GM19324 (cell line): ENCODE results near the gene CACNA2D4.

ENCODE experiments used
- ATAC-seq: cut with Tn5 transposase; IDR thresholded peaks from one replicate; pipeline ENCODE4 v1.9.1; 2021; ENCODE audit warnings: mild to moderate bottlenecking, moderate library complexity; ENCODE audit not compliant: unreplicated experiment, low FRiP score

CACNA2D4 gene

DNA sequence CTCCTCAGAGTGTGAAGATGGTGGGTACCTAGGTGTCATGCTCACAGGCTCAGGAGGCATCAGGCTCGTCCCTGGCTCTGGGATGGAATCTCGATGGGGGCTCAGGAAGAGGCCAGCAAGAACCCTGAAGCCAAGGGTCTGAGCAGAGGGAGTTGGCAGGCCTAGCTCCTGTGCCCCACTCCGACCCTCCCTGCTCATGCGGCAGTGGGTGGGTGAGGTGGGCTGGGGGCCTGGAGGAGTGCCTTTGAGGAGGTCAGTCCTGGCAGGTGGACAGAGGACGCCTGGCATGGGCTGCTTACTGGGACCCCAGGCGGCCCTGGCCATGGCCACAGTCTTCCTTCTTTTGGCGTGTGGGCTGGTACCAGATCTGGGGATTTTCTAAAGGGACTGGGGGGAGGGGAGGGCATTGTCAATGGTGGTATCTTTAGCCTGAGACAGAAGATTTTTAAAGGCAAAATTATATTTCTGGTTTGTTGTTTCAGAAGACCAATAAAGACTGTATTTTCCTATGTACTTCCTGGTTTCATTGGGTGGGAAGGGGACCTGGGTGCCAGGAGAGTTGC lies 82.1 kb downstream of the CACNA2D4 start:
- no peak for ATAC-seq

DNA sequence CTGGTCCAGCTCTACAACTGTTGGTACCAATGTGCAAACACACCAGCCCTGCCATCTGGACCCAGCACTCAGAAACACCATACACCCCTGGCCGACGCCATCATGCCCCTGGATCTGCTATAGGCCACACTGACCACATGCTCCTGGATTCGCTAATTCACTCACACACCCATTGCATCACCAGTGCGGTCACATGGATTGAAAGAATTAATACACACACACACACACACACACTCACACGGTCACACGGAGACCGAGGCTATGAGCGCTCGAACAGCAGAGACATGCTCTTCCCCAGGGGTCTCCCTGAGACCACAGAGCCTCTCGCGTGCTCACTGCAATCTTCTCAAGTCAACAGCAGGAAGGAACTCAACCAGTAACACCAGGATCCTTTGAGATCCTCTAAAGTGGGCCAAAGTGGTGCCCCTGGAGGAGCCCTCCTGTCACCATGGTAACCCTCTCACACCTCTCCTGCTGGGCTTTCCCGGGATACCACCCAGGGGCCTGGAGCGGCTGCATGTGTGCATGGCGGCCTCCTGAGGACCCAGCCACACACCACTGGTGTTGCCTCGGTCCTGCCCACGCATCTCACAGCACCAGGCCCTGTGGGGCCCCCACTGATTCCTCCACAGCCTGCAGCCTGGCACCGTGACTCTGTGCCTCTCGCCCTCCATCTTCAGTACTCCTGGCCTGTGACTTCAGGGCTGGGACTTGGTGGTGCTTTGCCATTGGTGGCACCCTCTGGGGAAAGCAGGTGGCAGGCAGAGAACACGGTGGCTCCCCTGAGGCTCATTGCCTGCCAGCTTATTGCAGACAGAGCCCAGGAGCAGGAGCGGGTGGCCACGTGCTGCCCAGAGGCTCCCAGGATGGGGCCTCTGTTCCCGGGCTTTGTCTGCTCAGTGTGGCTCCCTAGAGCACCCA lies 83.0 kb downstream of the CACNA2D4 start:
- no peak for ATAC-seq

- ATAC-seq: no peak
These were observed 84.1 kb downstream of the CACNA2D4 start for GRCh38 chr12:1834186-1834925.

GRCh38 chr12:1833596-1834028 lies 84.8 kb downstream of the CACNA2D4 start:
- ATAC-seq: no peak

DNA sequence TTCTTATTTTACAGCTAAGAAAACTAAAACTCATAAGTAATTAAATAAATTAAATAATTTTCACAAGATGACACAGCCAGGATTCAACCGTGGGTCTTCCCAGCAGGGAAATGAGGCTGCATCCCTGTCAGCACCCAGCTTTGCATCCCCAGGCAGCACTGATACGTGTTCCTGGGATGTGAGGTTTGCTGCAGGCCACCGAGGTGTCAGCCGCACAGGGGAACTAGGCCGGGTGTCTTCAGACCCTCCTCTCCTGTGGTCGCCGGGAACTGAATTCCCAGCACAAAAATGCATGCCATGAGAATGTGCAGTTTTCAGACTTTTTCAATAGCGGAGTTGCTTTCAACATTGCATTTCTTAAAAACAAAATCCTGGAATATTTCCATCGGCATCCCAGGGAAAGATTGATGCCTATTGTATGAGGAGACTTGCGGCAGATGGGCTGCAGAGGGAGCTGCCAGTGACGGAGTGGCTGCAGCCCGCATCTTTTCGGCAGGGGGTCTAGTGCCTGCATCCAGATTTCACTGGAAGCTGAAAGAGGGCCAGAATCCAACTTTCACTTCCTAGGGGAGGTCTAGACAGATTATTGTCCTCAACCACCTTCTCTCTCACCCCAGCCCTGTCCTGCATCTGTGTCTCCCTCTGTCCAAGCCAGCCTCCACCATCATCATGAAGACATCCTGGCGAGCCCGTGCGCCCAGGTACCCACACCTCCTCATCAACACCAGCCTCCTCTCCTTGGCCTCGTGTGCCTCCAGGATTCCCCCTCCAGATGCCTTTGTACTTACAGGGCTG lies 85.5 kb downstream of the CACNA2D4 start:
- ATAC-seq: no peak

- no peak for ATAC-seq
These were observed 87.2 kb downstream of the CACNA2D4 start for GRCh38 chr12:1830981-1831963.

GRCh38 chr12:1830401-1830845 lies 88.0 kb downstream of the CACNA2D4 start:
- ATAC-seq: no peak

DNA sequence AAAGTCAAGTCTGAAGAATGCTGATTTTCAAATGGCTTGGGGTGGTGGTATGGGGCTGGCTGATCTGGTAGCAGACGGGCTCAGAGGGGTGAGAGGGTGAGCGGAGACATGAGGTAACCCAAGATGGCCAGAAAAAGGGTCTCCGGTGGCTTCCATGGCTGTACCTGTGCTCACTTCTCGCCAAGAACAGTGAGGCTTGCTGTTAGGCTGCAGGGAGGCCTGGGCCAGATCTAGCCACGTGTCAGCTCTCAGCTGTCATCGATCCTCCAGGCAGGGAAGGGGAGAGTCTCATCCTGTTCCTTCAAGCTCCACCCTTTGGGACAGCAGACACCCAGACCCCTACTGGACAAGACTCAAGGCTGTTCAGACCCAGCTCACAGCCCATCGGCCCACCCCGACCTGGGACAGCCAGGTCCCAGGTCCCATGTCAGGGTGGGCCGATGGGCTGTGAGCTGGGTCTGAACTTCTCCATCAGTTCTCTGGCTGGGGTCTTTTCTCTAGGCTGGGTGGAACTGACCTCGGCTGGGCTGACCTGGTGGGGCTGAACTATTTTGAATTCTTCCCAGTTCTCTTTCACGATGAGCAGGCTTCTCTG lies 89.0 kb downstream of the CACNA2D4 start:
- no peak for ATAC-seq

GRCh38 chr12:1828856-1829255 lies 89.6 kb downstream of the CACNA2D4 start:
- ATAC-seq: no peak

- no peak for ATAC-seq
These were observed 90.3 kb downstream of the CACNA2D4 start for GRCh38 chr12:1827826-1828805.

DNA sequence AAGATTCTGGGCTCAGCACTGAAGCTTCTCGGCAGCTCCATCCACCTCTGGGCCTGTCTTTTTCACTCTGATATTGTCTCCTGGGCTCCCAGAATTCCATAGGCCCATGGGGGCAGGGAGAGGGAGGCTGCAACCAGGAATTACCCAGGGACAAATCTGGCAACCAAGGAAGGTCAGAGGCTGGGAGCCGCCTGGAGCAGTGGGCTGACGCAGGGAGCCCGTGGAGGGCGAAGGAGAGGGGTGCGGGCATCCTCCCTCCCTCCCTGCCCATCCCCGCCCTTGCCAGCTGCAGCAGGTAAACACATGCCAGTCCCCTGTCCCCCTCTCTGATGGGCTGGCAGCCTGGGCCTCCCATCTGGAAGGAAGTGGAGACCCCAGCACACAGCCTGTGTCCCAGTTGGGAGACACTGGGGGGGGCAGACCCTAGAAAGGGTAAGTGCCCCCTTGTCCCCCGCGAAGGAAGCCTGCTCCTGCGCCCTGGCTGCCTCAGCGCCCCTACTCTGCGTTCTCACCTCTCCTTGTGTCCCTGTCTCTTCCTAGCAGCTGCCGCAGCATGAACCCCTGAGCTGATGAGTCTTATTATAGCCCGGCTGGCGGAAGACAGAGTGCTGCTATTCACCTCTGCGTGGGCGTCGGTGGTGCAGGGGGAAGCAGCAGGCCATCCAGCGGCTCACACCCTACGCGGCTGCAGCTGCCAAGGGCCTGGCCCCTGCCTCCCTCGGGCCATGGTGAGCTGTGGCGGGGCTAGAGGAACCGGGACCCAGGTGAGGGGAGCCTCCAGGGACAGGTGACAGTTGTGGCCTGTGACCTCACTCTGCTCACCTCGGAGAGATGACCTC lies 91.4 kb downstream of the CACNA2D4 start:
- ATAC-seq: no peak

DNA sequence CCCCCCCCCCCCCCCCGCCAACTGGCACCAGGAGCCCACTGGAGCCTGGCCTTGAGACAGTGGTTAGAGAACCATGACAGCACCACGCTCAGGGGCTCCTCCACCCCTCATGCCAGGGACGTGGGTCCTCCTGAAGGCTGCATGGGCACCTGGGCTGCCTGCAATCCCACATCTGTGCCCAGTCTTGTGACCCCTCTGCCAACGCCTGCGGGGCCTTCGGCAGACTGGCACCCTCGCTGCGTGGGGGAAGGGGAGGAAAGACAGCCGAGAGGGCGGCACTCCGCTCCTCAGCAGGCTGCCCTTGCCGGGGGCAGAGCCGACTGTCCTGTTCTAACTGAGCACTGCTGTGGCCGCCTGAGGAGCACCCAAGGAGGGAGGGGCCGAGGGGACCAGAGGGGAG lies 92.1 kb downstream of the CACNA2D4 start:
- no peak for ATAC-seq

GRCh38 chr12:1825382-1826102 lies 92.9 kb downstream of the CACNA2D4 start:
- ATAC-seq: no peak

DNA sequence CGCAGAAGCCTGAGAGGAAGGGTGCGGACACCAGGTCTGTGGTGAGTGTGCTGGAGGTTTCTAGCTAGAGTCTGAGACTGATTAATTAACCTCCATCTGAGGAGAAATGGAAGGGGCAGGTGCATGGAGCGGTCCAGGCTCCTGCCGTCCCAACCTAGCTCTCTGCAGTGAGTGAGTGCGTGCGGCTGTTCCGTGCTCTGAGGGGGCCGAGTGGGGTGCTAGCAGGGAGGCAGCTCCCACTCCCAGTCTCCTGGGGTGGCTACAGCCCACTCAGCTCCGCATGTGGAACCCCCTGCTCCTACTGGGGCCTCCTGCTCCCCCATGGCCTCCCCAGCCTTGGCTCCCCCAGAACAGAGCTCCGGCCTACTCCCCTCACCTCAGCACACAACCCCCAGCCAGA lies 95.2 kb downstream of the CACNA2D4 start:
- no peak for ATAC-seq

DNA sequence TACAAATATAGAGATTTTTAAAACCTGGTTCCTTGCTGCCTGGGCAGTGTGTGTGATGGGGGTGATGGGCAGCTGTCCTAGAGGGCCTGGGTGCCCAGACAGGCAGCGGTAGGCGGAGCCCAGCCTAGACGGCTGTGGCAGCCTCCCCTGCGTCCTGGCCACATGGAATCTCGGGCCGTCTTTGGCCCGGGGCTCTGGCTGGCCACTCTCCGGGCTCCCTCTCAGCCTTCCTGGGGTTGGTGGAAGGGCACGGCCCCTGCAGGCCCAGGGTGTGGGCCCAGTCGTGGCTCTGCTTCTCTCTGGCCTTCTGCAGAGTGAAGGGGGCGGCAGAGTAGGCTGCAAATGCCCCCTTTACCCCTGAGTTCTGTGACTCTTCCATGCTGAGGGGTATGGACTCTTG lies 95.8 kb downstream of the CACNA2D4 start:
- ATAC-seq: no peak

DNA sequence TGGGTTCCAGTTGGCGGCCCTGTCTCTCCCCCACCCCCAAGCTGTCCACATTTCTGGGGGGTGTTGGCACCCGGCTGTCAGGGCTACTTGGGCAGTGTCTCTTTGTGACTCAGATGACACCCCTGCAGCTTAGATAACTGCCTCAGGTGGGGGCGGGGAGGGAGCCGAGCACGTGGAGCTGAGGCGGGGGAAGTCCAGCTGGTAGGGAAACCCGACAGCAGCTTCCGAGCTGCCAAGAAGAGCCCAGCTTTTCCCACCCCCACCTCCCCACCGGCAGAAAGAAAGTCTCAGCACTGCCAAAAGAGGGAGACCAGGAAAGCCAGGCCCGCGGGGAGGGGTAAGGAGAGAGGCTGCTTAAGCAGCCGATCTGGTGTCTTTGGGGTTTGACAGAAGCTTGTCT lies 96.6 kb downstream of the CACNA2D4 start:
- no peak for ATAC-seq
